Nephron progenitor cell (in vitro differentiated cells): ENCODE results near the gene GORASP1.

Experiments
- DNase-seq: peaks from one replicate; pipeline ENCODE4 v3.0.0; 2021
- H3K27ac Mint-ChIP-seq: 2 replicates; pipeline ENCODE4 v1.8.0; 2021; ENCODE audit warnings: mild to moderate bottlenecking, moderate library complexity, mixed read lengths
- H3K27me3 Mint-ChIP-seq: 2 replicates; pipeline ENCODE4 v1.8.0; 2021; ENCODE audit warnings: mild to moderate bottlenecking, low read depth, mixed read lengths; ENCODE audit not compliant: poor library complexity
- H3K36me3 Mint-ChIP-seq: 2 replicates; pipeline ENCODE4 v1.8.0; 2021; ENCODE audit warnings: low read depth, mixed read lengths
- H3K4me1 Mint-ChIP-seq: 2 replicates; pipeline ENCODE4 v1.8.0; 2021; ENCODE audit warnings: mixed read lengths
- H3K4me3 Mint-ChIP-seq: 2 replicates; pipeline ENCODE4 v1.8.0; 2021; ENCODE audit warnings: mild to moderate bottlenecking, moderate library complexity, mixed read lengths
- H3K9me3 Mint-ChIP-seq: 2 replicates; pipeline ENCODE4 v1.8.0; 2021; ENCODE audit warnings: mild to moderate bottlenecking, moderate library complexity, mixed read lengths
- TF ChIP-seq, protein P1 (sequence below): fragments of 200-600 bp; sonication (generic); IDR thresholded peaks from 2 replicates; pipeline ENCODE4 v1.5.0; 2021; ENCODE audit warnings: antibody characterized with exemption

Gene GORASP1

DNA sequence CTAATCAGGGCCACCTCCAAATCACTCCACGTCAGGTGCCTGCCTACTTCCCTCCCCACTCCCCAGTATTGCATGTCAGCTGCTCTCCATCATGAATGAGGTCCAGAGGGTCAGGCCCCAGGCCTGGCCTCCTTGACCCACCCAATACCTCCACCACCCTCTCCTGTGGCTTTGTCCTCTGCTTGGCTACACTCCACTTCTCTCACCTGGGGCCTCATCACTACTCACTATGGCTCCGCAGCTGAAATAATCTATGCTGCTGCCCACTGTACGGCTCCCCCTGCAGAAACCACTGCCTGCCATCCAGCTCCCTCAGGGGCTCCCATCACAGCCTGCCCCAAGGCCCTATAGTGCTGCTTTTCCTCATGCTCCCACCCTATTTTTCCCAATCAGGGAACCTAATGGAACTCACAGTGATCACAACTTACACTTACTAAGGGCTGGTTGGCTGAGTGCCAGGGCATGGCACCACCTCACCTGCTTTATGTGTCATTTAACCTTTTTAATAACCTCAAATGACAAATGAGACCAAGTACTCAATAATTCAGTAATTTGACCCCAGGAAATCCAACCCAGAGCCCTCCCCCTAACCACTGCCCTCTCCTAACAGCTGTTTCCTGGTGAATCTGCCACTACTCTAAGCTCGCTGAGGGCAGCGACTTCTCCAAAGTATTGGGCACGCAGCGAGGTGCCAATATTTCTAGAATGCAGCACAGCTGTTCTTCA is 2.3 kb downstream of the GORASP1 start:
- DNase-seq, result no peak
- Mint-ChIP-seq H3K4me3 (peak overlapping the region; percentile 95), H3K4me1 (peaks cover 50% of the 10 kb centered on the region), H3K9me3 (no peaks in the 10 kb centered on the region), H3K36me3 (peaks cover 4% of the 10 kb centered on the region), H3K27me3 (no peaks in the 10 kb centered on the region), H3K27ac (no peak overlapping the region)
- TF ChIP-seq, protein P1, sequence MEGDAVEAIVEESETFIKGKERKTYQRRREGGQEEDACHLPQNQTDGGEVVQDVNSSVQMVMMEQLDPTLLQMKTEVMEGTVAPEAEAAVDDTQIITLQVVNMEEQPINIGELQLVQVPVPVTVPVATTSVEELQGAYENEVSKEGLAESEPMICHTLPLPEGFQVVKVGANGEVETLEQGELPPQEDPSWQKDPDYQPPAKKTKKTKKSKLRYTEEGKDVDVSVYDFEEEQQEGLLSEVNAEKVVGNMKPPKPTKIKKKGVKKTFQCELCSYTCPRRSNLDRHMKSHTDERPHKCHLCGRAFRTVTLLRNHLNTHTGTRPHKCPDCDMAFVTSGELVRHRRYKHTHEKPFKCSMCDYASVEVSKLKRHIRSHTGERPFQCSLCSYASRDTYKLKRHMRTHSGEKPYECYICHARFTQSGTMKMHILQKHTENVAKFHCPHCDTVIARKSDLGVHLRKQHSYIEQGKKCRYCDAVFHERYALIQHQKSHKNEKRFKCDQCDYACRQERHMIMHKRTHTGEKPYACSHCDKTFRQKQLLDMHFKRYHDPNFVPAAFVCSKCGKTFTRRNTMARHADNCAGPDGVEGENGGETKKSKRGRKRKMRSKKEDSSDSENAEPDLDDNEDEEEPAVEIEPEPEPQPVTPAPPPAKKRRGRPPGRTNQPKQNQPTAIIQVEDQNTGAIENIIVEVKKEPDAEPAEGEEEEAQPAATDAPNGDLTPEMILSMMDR, result no peak

DNA sequence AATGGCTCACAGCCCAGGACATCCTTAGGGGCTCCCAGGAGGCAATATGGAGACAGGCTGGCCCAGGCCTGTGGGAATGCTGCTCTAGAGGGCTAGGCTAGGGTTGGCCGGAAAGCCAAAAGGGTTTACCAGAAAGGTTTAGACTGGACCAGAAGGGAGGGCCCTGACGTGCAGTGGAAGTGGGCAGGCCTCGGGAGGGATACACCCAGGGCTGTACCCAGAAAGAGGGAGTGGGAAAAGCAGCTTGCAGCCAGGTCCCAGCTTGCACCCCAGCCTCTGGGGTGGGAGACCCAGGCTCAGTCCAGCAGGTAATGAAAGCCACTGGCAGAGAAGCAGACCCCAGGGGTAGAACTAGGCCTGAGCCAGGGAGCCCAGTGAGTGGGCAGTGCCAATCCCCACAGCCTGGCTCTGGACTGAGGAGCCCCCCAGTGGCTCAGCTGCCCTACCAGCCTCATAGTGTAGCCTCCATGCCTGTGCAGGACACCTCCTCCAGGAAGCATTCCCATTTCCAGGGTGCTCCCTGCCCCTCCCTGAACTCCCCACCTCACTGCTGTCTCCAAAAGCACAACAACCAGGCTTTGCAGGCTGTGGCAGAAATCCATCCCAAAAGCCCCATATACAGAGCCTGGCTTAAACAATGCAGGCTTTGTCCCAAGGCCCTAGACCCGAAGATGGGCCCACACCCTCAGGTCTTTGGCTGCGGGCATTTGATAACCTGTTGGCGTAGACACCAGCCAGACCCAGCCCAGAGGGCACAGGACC is 3.5 kb downstream of the GORASP1 start:
- Mint-ChIP-seq H3K27me3 (no peaks in the 10 kb centered on the region), H3K4me1 (peaks cover 50% of the 10 kb centered on the region), H3K9me3 (no peaks in the 10 kb centered on the region), H3K27ac (peak overlapping the region; percentile 72), H3K4me3 (no peak overlapping the region), H3K36me3 (peaks cover 4% of the 10 kb centered on the region)
- TF ChIP-seq, protein P1, result no peak
- DNase-seq, result no peak

DNA sequence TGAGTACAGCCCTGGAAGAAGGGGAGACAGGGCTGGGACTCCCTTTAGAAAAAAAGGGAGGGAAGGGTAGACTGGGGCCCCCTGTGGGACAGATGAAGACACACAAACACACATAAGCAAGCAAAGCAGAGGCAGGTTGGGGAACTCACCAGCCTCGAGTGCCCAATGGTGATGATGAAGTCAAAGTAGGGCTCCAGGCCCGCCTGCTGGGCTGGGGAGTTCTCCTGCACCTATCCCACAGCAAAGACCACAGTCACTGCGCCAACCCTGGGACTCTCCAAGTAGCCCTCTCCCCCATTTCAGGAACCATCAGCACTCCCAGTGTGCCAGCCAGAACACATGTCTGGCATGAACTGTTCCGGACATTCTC is 4.1 kb downstream of the GORASP1 start:
- Mint-ChIP-seq H3K9me3 (no peaks in the 10 kb centered on the region), H3K4me3 (no peak overlapping the region), H3K27me3 (no peaks in the 10 kb centered on the region), H3K27ac (peak overlapping the region; percentile 29), H3K36me3 (peaks cover 4% of the 10 kb centered on the region), H3K4me1 (peaks cover 44% of the 10 kb centered on the region)
- no peak for DNase-seq
- TF ChIP-seq, protein P1, result no peak

DNA sequence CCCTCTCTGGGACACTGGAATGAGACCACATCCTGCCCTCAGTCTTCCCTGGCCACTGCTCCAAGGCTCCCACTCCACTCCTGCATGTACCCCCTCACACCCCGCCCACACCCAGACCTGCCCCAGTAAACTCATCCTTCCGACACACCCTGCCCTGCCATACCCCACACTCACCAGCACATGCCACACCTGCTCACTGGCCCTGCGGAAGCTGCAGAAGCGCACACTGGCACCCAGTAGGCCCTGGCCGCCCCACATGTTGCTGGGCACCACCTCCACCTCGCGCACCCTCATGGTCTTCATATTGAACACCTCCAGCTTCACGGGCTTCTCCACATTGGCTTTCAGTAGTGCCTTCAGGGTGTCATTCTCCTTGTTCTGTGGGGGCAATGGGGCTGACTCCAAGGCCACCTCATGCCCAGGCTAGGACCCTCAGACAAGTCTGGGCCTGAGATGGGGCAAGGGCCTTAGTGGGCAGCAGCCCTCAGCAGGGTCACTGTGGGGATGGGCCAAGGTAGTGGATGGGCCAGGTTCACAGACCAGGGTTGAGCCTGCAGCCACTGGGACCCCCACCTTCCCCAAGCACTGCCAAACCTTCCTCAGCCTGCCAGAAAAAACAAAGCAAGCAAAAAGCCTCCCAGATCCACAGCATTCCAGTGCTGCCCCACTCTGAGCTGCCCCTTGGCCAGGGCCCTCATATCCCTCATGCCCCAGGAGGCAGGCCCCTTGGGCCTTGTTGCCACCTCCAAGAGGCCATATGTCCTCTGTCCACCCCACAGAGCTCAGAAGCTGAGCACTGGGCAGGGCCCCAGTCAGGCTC is 4.7 kb downstream of the GORASP1 start:
- no peaks in the 10 kb centered on the region for H3K9me3 Mint-ChIP-seq
- H3K4me1 Mint-ChIP-seq, result peaks cover 38% of the 10 kb centered on the region
- DNase-seq, result no peak
- peaks cover 4% of the 10 kb centered on the region for H3K36me3 Mint-ChIP-seq
- no peak overlapping the region for H3K4me3 Mint-ChIP-seq
- TF ChIP-seq, protein P1, result no peak
- H3K27ac Mint-ChIP-seq, result peak overlapping the region; percentile 29
- no peaks in the 10 kb centered on the region for H3K27me3 Mint-ChIP-seq

DNA sequence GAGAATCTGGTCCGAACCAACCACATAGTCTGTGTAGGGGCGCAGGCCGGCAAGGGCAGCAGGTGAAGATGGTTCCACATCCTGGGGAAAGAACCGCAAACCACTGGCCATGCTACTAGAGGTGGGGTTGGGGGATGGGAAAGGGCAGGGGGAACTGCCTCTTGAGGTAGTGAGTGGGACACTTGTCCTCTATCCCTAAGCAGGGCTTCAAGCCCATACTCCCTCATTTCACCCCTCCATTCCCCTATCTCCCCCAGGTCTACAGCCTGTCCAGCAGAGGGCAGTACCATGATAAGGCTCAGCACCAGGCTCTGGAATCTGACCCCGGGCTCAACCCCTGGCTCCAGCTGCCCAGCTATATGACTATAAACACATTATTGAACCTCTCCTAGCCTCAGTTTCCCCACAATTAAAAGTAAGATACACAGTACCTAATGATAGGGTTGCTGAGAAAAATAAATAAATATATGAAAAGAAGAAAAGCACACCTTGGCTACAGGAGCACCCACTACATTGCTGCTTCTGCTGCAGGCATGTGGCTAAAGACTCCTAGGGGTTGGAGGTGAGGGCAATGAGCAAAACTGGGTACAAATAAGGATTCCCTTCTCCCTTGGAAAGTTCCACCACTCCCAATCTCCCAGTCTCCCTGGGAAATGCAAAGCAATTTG is 6.3 kb downstream of the GORASP1 start:
- TF ChIP-seq, protein P1, result peak; percentile 45
- Mint-ChIP-seq H3K36me3 (peaks cover 8% of the 10 kb centered on the region), H3K4me1 (peaks cover 29% of the 10 kb centered on the region), H3K27ac (no peak overlapping the region), H3K9me3 (no peaks in the 10 kb centered on the region), H3K27me3 (no peaks in the 10 kb centered on the region), H3K4me3 (no peak overlapping the region)
- peak; percentile 38 for DNase-seq
